HG03521 (cell line): Measurements from ENCODE around the gene SINHCAF.

Source experiments
- ATAC-seq: cut with Tn5 transposase; IDR thresholded peaks from one replicate; pipeline ENCODE4 v1.9.1; 2021; ENCODE audit warnings: mild to moderate bottlenecking, moderate library complexity; ENCODE audit not compliant: unreplicated experiment

SINHCAF gene

DNA sequence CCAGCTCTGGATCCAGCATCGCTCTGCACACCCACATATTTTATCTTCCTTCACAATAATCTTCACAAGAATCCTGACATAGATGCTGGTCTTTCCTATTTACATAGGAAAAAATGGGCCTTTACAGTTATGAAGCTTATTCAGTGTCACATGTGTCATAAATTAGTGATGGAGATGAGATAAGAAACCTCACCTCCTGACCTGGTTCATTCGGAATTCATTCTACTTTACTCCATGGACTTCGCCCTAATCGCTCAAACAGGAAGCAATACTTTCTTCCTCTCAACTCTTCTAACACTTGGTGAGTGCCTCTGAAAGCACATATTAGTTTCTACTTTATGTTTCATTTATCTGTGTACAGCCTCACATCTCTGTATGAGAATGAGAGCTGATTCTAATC, 12.0 kb upstream of the SINHCAF start:
- ATAC-seq: no peak

DNA sequence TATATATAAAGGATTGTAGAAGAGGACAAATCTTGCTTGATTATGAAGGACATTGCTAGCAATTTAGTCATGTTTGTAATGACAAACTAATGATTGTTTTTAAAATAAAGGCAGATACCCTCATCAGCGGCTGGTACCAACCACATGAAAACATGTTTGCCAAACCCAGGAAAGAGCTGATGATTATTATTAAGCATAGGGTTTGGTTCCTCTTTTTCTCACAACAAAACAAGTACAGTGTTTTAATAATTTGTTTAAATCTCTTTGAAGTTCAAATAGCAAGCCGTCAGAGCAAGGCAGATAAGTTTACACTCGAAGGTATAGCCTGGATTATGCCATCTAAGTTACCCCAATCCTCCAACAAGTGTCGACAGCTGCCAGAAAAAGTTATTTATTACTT, 5.3 kb upstream of the SINHCAF start:
- ATAC-seq: no peak

DNA sequence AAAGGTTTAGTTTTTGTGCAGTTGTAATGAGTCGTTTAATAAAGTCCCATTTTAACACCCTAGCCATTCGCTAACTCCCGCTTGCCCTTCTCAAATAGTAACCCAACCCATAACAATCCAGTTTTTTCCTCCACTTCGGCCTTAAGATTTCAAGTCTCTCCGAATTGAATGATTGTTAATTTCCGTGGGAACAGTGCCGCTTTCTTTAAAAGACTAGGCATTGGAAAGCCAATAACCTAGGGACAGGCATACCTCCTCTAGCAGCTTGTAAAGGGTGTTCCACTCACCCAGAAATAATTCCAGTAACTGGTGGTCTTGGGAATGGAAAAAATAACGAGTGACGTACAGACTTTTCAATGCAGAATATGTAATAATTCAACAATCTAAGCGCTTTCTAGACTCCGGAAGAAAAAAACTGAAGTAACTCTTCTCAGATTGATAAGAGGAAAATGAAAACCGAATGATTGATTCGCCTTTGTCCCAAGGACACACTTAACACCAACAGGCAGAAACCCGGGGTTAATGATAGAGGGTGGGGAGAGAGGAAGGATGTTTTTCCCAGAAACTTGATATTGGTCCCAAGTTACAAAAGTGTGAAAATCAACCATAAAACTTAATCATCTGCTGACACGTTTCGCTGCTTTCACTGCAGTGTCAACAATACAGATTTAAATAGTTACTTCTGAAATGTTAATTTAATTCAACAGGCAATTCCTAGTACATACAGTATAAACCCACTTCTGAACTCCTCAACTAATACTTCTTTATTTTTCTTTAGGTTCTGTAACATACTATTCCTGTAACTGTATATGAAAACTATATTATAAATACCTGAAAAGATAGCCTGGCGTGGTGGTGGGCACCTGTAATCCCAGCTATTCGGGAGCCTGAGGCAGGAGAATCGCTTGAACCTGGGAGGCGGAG, 1.0 kb upstream of the SINHCAF start:
- ATAC-seq: no peak

GRCh38 chr12:31325524-31325875, 450 bp downstream of the SINHCAF start:
- no peak for ATAC-seq

DNA sequence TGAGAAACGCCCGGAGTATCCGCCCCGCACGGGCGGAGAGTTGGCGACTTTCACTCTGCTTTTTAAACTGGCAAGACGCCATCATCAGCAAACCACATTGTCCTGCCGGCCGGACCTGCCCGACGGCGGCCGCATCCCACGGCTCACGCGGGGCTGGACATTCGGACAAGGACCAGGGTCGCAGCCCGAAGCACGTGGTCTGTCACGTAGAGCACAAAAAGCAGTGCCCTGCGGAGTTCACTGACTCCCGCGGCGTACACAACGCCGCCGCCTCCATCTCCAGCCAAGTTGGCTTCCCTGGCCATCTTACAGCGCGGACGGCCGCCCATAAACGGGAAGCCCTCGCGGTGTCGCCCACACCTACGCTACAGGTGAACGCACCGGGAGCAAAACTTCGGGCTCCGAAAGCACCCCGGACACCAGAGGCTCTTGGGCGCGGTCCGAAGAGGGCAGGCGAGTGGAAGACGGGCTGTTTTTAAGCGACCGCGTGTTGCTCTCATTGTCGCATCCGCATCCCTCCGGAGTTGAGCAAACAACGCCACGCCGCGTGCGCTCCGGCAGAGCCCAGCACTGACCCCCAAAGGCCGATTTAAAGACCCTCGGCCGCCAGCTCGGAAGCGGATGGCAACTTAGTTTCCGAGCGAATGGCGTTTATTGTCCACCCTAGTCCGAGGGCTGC, 966 bp downstream of the SINHCAF start:
- peak; percentile 4 for ATAC-seq

DNA sequence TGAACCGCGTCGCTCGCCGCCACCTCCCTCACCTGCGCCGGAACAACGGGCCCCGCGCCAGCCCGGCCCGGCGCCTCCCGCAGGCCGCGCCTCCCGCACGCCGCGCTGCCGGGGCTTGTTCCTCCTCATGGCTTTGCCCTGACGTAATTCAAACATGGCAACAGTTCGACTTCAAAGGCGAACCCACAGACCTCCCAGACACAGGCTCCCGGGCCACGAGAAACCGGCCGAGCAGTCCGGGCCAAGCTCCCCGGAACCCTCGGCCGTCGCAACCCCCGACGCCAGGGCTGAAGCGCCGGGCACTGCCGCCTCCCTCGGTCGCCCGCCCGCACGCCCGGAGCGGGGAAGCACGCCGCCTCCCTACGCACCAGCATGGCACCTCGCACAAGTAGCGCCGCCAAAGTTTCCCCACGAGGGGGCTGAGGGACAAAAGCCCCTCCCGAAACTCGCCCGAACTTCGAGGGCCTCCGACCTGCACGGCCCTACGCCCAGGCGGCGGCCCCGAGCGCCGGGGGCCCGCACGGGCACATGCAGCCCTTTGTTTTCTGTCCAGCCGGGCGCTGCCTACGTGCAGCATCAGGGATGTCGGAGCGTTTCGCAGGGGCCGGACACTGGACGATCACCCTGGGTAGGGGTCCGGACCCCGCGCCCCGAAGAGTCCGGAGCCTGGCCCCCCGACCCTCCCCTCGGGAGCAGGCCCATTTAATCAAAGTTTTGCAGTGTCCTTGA, 1.7 kb downstream of the SINHCAF start:
- peak; percentile 33 for ATAC-seq

DNA sequence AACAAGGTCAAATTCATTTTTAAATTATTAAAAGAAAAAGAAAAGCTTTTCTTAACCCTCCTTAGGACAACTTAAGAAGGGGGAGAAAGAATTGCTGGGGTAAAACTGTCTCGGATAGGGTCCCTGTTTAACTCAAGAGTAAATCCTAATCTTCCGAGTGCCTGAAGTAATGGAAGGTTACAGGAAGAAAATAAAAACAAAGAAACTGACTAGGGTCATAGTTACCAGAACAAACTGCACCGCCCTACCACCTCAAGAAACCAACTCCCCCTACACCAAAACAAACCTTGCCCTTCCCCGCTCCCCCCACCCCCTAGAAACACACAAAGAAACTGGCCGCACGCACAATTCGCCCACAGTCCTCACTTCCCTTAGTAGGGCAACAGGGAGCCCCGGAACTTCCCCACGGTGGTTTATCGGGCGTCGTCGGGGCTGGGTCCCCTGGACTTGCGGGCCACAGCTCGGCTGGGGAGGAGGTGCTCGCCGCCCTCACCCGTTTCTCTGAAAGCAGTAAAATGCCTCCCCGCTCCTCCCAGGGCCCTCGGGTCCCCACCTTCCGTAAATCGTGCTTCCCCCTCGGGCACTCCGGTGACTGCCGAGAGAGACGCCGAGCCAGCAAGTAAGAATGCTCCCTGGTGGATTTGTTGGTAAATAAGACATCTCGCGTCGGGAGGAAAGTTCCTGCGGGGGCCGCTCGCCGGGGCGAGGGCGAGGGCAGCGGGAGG, 2.4 kb downstream of the SINHCAF start:
- peak; percentile 16 for ATAC-seq

DNA sequence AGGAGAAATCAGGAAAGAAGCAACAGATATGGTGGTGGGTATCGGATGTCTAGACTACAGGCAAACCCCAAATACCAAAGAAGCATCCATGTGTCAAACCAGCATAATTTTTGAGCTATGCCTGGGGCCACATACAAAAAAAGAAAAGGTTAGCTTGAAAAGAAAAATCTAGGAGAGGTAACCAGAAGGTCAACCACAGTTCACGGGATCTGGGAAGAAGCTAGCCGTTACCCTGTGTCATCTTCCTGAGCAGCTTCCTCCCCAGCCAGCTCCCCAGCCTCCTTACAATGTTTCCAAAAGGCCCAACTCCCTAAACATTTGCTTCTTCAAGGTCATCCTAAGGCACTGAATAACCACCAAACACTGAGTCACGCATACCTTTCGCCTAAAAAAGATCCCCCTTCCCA, 3.1 kb downstream of the SINHCAF start:
- ATAC-seq: no peak

GRCh38 chr12:31321897-31322228, 4.1 kb downstream of the SINHCAF start:
- no peak for ATAC-seq

DNA sequence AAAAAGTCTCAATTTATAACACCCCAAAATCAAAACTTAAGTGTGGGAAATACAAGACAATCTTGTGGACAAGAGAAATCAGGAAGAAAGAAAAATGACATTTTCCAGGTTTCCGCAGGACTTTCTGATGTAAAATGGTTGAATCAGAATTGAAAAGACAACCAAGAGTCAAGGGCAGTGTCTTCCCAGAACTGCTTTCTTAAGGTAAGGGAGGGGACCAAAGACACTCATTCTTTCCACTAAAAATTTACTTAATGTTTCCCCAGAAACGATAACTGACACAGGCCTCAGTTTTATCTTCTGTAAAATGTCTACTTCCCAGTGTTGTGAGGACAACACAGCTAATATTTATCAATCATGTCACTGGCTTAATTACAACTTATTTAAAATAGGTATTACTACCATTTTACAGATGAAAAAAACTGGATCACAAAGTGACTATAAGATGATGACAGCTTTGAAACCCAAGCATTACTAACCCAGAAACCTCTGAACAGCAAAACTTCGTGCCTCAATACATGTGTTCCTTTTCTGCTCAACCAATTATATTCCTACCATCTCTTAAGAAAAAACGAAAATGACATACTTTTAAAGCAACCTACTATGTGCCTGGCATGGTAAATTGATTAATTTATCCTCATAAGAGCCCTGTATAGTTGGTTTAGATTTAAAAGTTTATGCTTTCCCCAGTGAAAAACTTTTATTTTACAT, 4.6 kb downstream of the SINHCAF start:
- no peak for ATAC-seq

GRCh38 chr12:31318657-31319269, 7.2 kb downstream of the SINHCAF start:
- no peak for ATAC-seq

DNA sequence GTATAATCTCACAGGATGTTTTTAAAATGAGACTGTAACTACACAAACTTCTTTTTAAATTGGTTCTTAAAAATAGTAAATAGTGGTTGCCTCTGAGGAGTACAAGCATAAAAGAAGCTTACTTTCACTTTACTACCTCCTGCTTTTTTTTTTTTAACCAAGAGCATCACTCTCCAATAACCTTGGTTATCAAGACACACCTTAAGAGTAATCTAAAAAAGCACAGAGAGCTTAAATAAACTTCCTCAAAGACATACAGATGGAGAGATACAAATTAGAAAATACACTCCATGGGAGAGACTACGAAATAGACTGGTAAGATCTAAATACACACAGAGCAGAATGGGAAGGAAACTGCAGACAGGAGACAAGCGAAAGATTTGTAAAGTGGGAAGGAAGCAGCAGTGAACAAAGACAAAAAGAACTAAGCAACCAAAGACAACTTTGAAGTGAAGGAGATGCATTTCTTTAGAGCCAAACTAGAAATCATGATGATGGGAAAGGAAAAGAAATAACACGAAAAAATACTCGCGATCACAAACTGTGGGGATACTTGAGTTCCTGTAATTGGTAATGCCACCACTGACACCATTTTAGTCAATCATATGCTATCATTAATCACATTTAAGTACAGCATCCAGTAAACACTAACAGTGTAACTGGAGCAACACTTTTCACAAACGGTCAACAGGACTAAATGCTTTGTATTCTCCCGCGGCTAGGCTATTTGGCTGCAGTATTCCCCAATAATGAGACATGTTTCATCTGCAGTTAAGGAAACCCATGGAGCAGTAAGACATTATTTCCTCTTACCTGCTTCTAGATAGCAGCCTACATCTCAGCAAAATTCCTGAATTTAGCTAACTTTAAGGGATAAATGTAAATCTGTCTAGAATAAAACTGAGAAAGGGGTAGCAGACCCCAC, 8.2 kb downstream of the SINHCAF start:
- ATAC-seq: no peak

DNA sequence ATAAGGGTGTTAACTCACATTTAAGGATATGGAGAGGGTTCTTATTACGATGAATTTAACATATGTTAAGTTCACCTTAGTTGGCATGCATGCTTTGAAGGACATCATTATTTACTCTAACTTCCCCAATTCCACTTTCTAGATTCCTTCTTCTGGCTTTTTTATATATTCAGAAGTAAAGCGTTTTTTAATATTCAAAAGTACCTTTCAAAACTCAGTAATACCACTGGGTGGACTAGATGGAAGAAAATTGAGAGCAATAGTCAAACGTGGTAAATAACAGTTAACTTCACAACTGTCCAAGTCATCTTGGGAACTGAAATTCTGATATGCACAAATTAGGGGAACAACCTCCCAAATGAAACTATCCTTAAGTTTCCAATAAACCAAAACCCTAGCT, 9.1 kb downstream of the SINHCAF start:
- no peak for ATAC-seq

DNA sequence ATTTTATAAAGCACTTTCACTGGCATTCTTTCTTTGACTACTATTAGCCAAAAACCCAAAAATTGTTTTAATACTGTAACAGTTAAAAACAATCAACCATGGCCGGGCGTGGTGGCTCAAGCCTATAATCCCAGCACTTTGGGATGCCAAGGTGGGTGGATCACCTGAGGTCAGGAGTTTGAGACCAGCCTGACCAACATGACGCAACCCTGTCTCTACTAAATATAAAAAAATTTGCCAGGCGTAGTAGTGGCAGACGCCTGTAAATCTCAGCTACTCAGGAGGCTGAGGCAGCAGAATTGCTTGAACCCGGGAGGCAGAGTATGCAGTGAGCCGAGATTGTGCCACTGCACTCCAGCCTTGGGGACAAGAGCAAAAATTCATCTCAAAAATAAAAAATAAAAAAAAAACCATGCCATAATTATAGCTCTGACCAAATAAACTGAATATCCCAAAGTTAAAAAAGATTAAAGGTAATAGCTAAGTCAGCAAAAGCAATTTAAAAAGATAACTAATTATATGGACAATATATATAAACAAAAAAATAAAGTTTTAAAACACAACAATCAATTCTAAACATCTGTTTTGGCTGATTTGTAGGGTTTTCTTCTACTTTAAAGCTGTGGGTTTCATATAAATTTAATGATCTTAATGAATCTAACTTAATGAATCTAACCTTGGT, 10.0 kb downstream of the SINHCAF start:
- no peak for ATAC-seq

DNA sequence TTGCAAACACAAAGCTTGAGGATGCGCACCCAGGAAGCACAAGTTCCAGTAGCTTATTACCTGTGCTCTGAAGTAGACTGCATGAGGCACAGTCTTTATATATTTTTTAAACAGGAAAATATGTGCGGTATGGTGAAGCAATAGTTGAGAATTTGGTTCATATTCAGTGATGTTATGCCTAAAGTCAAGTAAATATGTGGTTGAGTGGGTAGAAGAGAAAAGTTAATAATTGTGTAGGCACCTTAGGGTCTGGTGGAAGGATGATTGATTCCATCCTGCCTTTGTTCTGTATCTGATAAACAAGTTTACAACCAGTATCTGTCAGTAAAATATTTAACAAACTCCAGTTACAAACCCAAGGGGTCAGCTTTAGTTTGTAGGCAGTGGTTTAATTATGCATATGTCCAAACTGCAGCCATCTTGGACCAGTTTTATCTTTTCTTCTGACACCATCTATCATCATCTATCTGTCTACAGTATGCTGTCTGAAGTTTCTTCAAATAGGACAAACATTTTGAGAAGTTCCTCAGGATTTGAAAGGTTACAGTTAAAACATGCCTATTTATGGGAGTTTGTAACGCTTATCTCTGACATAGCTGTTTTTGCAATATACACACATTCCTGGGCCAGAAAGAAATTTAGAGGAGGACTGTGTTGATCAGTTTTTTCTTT, 10.8 kb downstream of the SINHCAF start:
- no peak for ATAC-seq

- no peak for ATAC-seq
Observed at GRCh38 chr12:31312431-31312830, 13.5 kb downstream of the SINHCAF start.

GRCh38 chr12:31311634-31312258, 14.2 kb downstream of the SINHCAF start:
- ATAC-seq: no peak
